ENCODE data around the gene GLIS1.

GLIS1 gene

GRCh38 chr1:53511933-53512806 is 226.8 kb downstream of the GLIS1 start:
- no peak for DNase-seq (ENCODE audit: low read depth in 1 of 2, low spot score in 1 of 2)

GRCh38 chr1:53511323-53511932 is 227.5 kb downstream of the GLIS1 start:
- no peak for DNase-seq (ENCODE audit: low read depth in 1 of 2, low spot score in 1 of 2)

GRCh38 chr1:53510215-53510614 is 228.7 kb downstream of the GLIS1 start:
- DNase-seq (ENCODE audit: low read depth in 1 of 2, low spot score in 1 of 2), result no peak

GRCh38 chr1:53509775-53510174 is 229.2 kb downstream of the GLIS1 start:
- no peak for DNase-seq (ENCODE audit: low read depth in 1 of 2, low spot score in 1 of 2)

- DNase-seq (ENCODE audit: low read depth in 1 of 2, low spot score in 1 of 2), result no peak
Observed at GRCh38 chr1:53508991-53509666, 229.8 kb downstream of the GLIS1 start.

GRCh38 chr1:53508056-53508990 is 230.6 kb downstream of the GLIS1 start:
- no peak for DNase-seq (ENCODE audit: low read depth in 1 of 2, low spot score in 1 of 2)

GRCh38 chr1:53507116-53507820 is 231.7 kb downstream of the GLIS1 start:
- no peak for DNase-seq (ENCODE audit: low read depth in 1 of 2, low spot score in 1 of 2)

- DNase-seq (ENCODE audit: low read depth in 1 of 2, low spot score in 1 of 2), result no peak
Observed at GRCh38 chr1:53506355-53507050, 232.5 kb downstream of the GLIS1 start.

- DNase-seq (ENCODE audit: low read depth in 1 of 2, low spot score in 1 of 2), result no peak
Observed at GRCh38 chr1:53505891-53506290, 233.1 kb downstream of the GLIS1 start.

GRCh38 chr1:53505401-53505800 is 233.6 kb downstream of the GLIS1 start:
- no peak for DNase-seq (ENCODE audit: low read depth in 1 of 2, low spot score in 1 of 2)

- DNase-seq (ENCODE audit: low read depth in 1 of 2, low spot score in 1 of 2), result no peak
Observed at GRCh38 chr1:53504901-53505300, 234.1 kb downstream of the GLIS1 start.

- DNase-seq (ENCODE audit: low read depth in 1 of 2, low spot score in 1 of 2), result no peak
Observed at GRCh38 chr1:53503433-53504217, 235.3 kb downstream of the GLIS1 start.

GRCh38 chr1:53502641-53503432 is 236.1 kb downstream of the GLIS1 start:
- no peak for DNase-seq (ENCODE audit: low read depth in 1 of 2, low spot score in 1 of 2)

GRCh38 chr1:53501065-53502005 is 237.6 kb downstream of the GLIS1 start:
- no peak for DNase-seq (ENCODE audit: low read depth in 1 of 2, low spot score in 1 of 2)

- no peak for DNase-seq (ENCODE audit: low read depth in 1 of 2, low spot score in 1 of 2)
Observed at GRCh38 chr1:53500204-53501064, 238.5 kb downstream of the GLIS1 start.

Measured in stimulated activated CD4-positive, alpha-beta T cell treated with anti-CD3 and anti-CD28 coated beads, Interleukin-15, amount 100 ng/mL, for 1 hour (primary cell).